ENCODE measurements around the gene ATAD3B.

- TF ChIP-seq POLR2AphosphoS5 (IDR thresholded peaks at IDR 0.05; ENCODE audit: low read depth, low read length) (no peak), POLR2A (IDR thresholded peaks at IDR 0.05; ENCODE audit: low read depth, low read length) (no peak), SPI1 (IDR thresholded peaks at IDR 0.05; ENCODE audit: low read depth, low read length) (no peak), TAF1 (IDR thresholded peaks at IDR 0.05; ENCODE audit: low read depth, low read length) (no peak), PAX5 (IDR thresholded peaks at IDR 0.05; ENCODE audit: insufficient read depth, low read length, severe bottlenecking) (no peak)
Measured at GRCh38 chr1:1451696-1452364, 19.7 kb upstream of the ATAD3B start.
